Left colon (tissue), 2 donors: ENCODE data around the gene ATP1A1. TPM values are rescaled to one million over a fixed set of nuclear protein-coding genes. Genes with fewer than 3 reads are reported as not detected.
A peak's percentile ranks its signal among the peaks of the same experiment; 100 is the strongest.

Experiments used
- ATAC-seq: fragments of 200-7000 bp; cut with Tn5 transposase; one replicate; pipeline ENCODE4 v1.9.1; 2020; ENCODE audit warnings: mild to moderate bottlenecking, moderate library complexity
- DNase-seq, 2 donors: peaks; one replicate each; pipeline ENCODE4 v3.0.0-alpha.2; 2020
- intact Hi-C, 2 donors: fragments of 100-400 bp; cut with DNase I in 1 of 2; cut with micrococcal nuclease in 1 of 2; formaldehyde crosslinking; loops; one replicate each; pipeline versions ENCODE4 v1.11.2 to v1.14.0; 2022; cut with DNase I, micrococcal nuclease
- total RNA-seq, 2 donors: library from RNA; stranded (reverse); fragmentation: NEBNext Ultra II Directional; extraction: Animal tissue kit (Norgen Biotek cat#: 25700); gene quantifications; one replicate each; pipeline ENCODE4 v1.2.1, GENCODE V29; 2021
- donor health status: DM: no; HTN: no; CAD: no.
- donor health status: DM: yes; HTN: yes; CAD: no.

Gene ATP1A1
- total RNA-seq, 2 donors from 2014 or later = 1,822 to 3,252 TPM

DNA sequence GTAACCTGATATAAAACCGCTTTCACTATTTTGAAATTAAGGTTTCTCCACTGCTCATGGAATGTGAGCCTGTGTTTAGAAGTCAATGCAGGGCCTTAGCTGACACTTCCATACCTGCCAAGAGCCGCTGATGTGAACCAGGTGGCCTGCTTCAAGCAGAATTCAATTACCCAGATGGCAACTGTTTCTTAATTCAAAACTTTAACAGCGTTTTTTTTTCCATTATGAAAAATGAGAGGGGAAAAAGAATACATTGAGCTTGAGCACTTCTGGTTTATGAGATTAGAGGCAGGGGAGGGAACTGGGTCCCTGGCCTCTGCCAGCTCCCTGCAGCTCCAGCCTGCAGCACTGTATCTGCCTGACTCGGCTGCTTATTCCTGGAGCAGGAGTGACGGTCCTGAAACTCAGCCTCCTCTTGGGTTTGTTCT lies 7.7 kb upstream of the ATP1A1 start:
- no peak for DNase-seq
- ATAC-seq = no peak
- intact Hi-C loops = no loop called here

DNA sequence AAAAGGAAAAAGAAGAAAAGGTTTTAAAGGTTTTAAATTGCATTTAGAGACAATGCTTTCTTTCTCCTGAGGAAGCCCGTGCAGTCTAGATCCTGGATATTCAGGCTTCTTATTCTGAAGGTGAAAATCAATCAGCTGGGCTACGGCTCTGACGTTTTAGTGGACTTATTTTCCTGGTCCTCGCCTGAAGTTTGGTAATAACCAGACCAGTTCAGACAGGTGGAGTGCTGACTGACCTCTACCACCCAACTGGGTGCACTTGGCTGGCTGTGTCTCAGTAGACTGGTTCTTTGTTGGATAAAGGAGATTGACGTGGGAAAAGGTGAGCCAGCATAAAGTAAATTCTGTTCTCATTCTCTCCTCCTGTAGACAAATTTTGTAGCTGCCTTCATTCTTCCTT lies 7.2 kb upstream of the ATP1A1 start:
- DNase-seq (no peak), ATAC-seq (no peak)
- intact Hi-C loops = no loop called here

- DNase-seq = no peak
- intact Hi-C loops = no loop called here
Observed at GRCh38 chr1:116367256-116367945, 5.6 kb upstream of the ATP1A1 start.

DNA sequence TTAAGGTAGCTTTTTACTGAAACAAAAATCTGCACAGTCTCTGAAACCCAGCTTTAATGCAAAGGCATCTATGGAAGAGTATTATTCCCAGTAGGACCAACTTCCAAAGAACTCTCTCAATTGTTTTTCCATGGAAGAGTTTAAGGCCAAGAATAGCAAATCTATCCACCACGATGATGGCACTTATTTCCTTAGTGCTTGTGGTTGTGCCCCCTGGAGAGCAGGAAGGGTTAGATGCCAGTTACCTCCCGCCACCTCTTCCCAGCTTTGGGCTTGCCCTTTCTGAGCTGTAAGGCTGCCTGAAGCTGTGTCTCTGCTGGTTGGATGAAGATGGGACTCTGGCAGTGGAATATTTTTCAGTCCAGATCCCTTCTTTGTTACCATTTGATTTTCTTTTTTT lies 4.8 kb upstream of the ATP1A1 start:
- ATAC-seq (no peak), DNase-seq (no peak)
- intact Hi-C loops = no loop called here

More at GRCh38 chr1:116367256-116367945, 5.6 kb upstream of the ATP1A1 start:
- ATAC-seq = peak; percentile 61

GRCh38 chr1:116370181-116370580 lies 2.9 kb upstream of the ATP1A1 start:
- intact Hi-C loops = no loop called here
- no peak for DNase-seq
- ATAC-seq = no peak

DNA sequence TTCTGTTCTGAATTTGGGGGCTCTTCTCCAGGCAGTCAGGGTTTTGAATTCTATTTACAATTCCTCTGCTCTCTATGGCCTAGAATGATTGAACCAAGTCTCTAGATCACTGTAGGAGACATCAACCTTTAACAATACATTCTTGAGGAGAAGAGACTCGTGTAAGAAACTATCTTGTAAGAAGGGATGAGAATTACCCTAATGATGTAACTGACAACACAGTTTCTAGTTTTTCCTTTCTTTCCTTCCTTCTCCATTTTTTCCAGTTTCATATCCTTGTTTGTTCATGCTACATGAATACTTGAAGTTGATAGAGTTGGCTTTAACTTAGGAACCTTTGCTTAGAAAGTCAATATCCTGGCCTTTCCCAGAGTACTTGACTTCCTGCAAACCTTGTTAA lies 1.3 kb upstream of the ATP1A1 start:
- intact Hi-C loops = no loop called here
- no peak for DNase-seq
- no peak for ATAC-seq

DNA sequence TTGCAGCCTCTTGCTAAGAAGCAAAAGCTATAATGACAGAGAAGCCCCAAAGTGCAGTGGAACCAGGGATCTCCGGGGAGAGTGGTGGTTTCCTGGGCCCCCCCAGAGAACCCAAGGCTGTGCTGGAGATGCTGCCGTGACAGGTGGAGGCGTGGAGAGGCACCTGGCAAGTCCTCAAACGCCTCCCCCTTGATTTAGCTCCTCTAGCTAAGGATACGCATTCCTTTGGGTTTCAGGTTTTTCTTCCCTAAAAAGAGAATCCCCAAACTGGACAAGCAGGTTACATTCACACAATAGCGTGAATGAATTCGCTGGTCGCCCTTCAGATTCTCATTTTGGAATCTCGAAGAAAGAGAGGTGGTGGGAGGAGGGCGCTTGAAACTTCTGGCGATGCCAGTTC lies 853 bp upstream of the ATP1A1 start:
- ATAC-seq (no peak), DNase-seq (no peak)
- intact Hi-C loops = no loop called here

DNA sequence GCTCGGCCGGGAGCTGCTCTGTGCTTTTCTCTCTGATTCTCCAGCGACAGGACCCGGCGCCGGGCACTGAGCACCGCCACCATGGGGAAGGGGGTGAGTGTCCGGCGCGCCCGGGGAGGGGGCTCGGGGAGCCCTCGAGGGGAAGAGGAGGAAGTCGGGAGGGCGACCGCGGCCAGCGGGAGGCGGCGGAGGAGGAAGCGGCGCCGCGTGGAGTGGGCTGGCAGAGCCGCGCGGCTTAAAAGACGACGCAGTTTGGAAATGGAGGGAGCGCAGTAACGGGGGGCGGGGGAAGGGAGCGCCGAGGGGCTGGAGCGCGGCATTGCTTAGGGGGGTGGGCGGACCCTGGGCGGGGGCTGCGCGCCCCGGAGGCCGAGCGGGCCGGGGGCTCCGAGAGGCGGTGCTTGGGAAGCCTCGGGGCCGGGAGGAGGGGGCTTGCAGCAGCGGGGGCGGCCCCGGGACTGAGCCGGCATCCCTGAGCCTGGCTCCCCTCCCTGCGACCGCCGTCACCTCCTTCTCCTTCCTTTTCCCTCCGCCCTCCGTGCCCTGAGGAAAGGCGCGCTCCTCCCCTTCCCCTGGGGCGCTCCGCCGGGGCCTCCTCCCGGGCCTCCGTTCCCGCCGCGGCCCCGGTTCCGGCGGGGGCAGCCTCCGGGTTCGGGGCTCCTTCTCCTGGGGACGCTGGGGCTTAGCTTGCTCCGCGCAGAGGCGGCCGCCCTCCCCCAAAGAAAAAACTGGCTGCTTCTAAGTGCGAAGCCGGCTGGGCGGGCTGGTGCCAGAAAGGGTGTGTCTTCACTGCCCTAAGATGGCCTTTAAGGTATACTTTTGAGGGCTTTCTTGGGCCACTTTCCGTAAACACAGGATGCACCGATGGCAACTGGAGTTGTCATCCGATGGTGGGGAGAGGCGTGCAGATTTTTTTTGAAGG lies 648 bp downstream of the ATP1A1 start:
- peak; percentile 39 for ATAC-seq
- DNase-seq = peak; percentile 69 to 85
- intact Hi-C loops = no loop called here

GRCh38 chr1:116374353-116375147 lies 1.5 kb downstream of the ATP1A1 start:
- intact Hi-C loops = no loop called here
- DNase-seq (peak in 1 of 2 donors; percentile 43), ATAC-seq (peak; percentile 9)

DNA sequence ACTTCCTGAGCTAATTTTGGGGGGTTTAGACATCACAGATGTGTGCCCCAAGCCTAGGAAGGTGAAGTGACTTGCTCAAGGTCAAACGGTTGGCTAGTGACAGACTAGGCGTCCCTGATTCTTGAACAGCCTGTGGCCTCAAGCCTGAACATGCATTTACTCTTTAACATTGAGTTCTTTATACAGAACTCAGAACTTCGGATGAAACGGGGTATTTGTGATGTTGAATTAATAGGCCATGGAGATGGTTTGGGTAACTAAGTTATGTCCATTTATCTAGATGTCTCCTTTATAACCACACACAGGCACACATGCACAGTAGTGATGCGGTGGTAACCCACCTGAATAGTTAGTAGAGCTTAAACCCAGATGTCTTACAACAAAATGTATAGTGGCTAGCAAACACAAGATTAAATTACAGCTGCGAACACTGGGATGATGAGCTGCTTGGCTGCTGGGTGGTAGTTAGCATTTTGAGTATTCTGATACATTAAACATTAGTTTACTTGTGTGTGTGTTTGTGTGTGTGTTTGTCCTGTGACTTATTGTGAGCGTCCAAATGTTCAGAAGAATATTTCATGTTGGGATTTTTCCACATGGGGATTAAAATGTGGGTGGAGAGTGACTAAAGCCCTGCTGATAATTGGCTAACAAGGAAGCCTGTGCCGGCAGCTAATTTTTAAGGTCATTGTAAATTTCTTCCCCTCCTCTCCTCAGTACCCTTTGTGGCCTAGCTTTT lies 2.3 kb downstream of the ATP1A1 start:
- intact Hi-C loops = no loop called here
- DNase-seq (no peak), ATAC-seq (no peak)

- ATAC-seq = peak; percentile 56
- intact Hi-C loops = no loop called here
- peak; percentile 84 to 91 for DNase-seq
Observed at GRCh38 chr1:116375887-116376728, 3.1 kb downstream of the ATP1A1 start.

DNA sequence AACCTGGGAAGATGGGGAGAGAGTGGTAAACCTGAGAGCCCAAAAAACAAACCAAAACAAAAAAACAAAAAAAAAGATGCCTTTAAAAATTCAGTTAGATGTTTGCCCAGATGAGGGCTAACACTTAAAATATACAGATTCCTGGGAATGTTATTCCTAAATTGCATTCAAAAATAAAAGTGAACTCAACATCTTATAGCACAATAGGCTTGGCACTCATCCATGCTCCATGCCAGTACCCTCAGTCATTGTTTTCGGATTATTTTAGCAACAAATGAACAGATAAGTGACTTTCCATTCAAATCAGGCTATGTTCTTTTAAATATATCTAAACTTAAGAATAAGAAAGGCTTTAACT lies 3.7 kb downstream of the ATP1A1 start:
- DNase-seq (no peak), ATAC-seq (no peak)
- intact Hi-C loops = no loop called here

- ATAC-seq (peak; percentile 12), DNase-seq (peak; percentile 50 to 56)
- intact Hi-C loops = no loop called here
Observed at GRCh38 chr1:116377541-116378529, 4.8 kb downstream of the ATP1A1 start.

DNA sequence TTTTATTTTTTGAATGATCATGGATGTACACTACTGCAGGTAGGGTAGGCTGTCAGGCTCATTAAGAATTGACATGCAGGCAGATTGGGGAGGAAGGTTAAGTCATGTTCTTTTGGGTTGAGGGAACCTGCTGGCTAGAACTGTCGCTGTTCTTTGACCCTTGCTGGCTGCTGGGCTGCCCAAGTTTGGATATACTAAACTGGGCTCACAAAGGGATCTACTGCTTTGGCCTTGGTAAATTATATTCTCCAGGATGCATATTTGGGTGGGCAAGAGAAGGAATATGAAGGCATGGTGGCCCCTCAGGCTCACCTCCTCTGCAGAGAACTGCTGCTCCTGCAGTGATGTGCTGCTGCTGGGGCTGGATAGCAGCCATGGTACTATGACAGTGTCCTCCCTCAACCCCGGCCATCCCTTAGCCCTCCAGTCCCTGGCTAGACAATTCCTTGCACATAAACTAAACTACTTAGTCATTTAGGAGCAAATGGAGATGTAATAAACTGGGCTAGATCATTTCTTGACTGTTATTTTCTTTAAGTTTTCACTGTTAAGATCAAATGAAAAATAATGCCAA lies 6.1 kb downstream of the ATP1A1 start:
- DNase-seq = no peak
- no peak for ATAC-seq
- intact Hi-C loops = no loop called here

DNA sequence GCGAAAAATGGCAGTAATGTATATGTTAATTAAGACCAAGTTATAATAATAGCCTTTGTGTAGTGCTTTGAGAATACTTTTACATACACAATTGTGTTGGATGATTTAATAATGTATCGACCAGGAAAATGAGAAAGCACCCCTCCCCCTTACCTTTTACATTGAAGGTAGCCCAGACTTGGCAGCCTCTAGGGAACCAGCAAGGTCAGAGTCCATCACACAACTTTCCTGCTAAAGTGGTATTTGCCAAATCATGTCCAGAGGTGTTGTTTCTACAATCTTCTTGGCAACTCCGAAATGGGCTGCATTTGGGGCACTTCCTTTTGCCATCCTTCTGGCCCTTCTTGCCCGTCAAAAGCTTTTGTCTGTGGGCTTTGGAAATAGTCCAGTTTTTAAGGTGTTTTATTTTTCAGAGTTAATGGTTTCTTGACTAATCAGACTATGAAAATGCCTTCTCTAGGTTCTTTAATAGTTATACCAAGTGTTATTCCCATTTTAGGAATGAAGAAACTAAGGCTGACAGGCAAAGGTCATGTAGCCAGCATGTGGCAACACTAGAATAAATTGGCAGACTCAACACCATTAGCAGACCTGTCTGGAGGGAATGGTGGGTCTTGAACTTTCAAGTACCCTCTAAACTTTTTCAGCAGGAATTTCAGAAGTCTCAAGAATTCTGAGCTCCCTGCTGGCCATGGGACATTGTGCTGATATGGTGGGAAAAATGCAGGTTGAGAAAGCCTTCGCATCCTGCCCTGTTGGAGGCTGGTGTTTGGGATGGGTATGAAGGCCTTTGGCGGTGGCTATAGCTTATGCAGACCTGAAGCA lies 6.8 kb downstream of the ATP1A1 start:
- peak; percentile 26 for ATAC-seq

More for the DNA sequence above, 6.8 kb downstream of the ATP1A1 start:
- intact Hi-C loops = no loop called here
- no peak for DNase-seq
